Measurements from ENCODE around the gene STMND1.

DNA sequence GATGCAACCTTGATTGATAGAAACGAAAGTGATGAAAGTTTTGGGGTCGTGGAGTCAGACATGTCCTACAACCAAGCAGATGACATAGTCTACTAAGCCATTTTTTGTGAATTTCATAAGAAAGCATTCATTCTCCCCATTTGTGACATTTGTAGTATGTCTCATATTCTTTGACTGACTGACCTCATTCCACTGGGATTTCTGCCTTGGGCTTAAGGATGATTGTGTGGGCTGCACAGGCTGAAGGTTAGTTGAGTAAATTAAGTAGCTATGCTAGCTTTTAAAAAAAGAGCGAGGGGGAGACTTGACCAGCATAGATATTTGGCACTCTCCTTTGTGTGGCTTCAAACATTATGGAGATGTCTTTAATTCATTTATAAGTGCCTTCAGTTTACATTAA is 28.9 kb downstream of the STMND1 start:
- TF ChIP-seq POLR2A (IDR thresholded peaks at IDR 0.05; ENCODE audit: low read depth, low read length) (no peak), POLR2AphosphoS5 (IDR thresholded peaks at IDR 0.05; ENCODE audit: low read depth, low read length) (no peak), TAF1 (IDR thresholded peaks at IDR 0.05; ENCODE audit: borderline replicate concordance, low read depth, low read length) (no peak)
